Breast epithelium (tissue), 4 donors: ENCODE data around the gene DUSP8. TPM values are rescaled to one million over a fixed set of nuclear protein-coding genes. Genes with fewer than 3 reads are reported as not detected.
A peak's percentile ranks its signal among the peaks of the same experiment; 100 is the strongest.

ENCODE experiments used
- DNase-seq, 2 donors: peaks; one replicate each; pipeline ENCODE4 v3.0.0-alpha.2; 2019; ENCODE audit warnings: low spot score in 2 of 2
- H3K27ac ChIP-seq, 2 donors: fragments of 200-600 bp; sonication (generic) in 1 of 2; one replicate each; pipeline ENCODE4 v1.5.1; 2016 to 2019; ENCODE audit warnings: mild to moderate bottlenecking in 1 of 2
- H3K27me3 ChIP-seq, 2 donors: fragments of 200-600 bp; sonication (generic) in 1 of 2; one replicate each; pipeline versions ENCODE4 v1.5.1 to v1.6.0; 2017 to 2019; ENCODE audit warnings: control low read depth in 1 of 2, mild to moderate bottlenecking in 1 of 2
- H3K36me3 ChIP-seq: fragments of 200-600 bp; one replicate; pipeline ENCODE4 v1.5.1; 2019
- H3K4me1 ChIP-seq, 2 donors: fragments of 200-600 bp; sonication (generic); one replicate each; pipeline ENCODE4 v1.5.1; 2016 to 2019; ENCODE audit warnings: control low read depth in 1 of 2
- H3K4me3 ChIP-seq, 3 donors: fragments of 200-600 bp; sonication (generic); 1 replicate in 2 of 3; 2 replicates in 1 of 3; pipeline ENCODE4 v1.5.1; 2016 to 2019; ENCODE audit warnings: mild to moderate bottlenecking in 3 of 3, moderate library complexity in 2 of 3
- H3K9me3 ChIP-seq, 2 donors: fragments of 200-600 bp; sonication (generic) in 1 of 2; one replicate each; pipeline ENCODE4 v1.5.1; 2016 to 2019; ENCODE audit warnings: control low read depth in 1 of 2
- CTCF ChIP-seq, 3 donors: fragments of 450-650 bp; IDR thresholded peaks; one replicate each; pipeline ENCODE4 v1.5.1; 2016 to 2017; ENCODE audit warnings: antibody characterized with exemption in 3 of 3, mild to moderate bottlenecking in 3 of 3, moderate library complexity in 3 of 3
- POLR2A ChIP-seq: fragments of 450-650 bp; IDR thresholded peaks from one replicate; pipeline ENCODE4 v1.6.1; 2016; ENCODE audit warnings: antibody characterized with exemption, mild to moderate bottlenecking, moderate library complexity
- POLR2AphosphoS5 ChIP-seq, 3 donors: sonication (generic); formaldehyde crosslinking; IDR thresholded peaks; one replicate each; pipeline ENCODE4 v1.6.1; 2017; ENCODE audit warnings: antibody characterized with exemption in 3 of 3
- intact Hi-C: fragments of 100-400 bp; cut with DNase I; formaldehyde crosslinking; loops from one replicate; pipeline ENCODE4 v1.15.1; 2023; ENCODE audit warnings: low total_unique reads
- total RNA-seq, 3 donors: library from RNA; depleted of rRNA; stranded (reverse); fragments of >200 nt; gene quantifications; one replicate each; pipeline ENCODE4 v1.1.0, GENCODE V29; 2016

Gene DUSP8
- total RNA-seq, 3 donors from 2014 or later = 0.80 to 2.9 (median 1.6) TPM

- H3K27ac ChIP-seq = peak overlapping the region in 1 of 2 donors; percentile 92
- peaks cover 0 to 15% of the 10 kb centered on the region in 2 donors for H3K27me3 ChIP-seq
- H3K4me1 ChIP-seq = peaks cover 0 to 7% of the 10 kb centered on the region in 2 donors
- TF ChIP-seq CTCF (IDR thresholded peaks at IDR 0.05) (peak in 2 of 3 donors; percentile 23 to 44), POLR2AphosphoS5 (IDR thresholded peaks at IDR 0.05) (no peak)
- H3K4me3 ChIP-seq = peak overlapping the region in 2 of 3 donors; percentile 60 to 77
- intact Hi-C loops = no loop called here
- no peaks in the 10 kb centered on the region for H3K36me3 ChIP-seq
- DNase-seq = no peak
- peaks cover 0 to 9% of the 10 kb centered on the region in 2 donors for H3K9me3 ChIP-seq
These were observed 2.8 kb upstream of the DUSP8 start for GRCh38 chr11:1574933-1575242.

GRCh38 chr11:1574238-1574932, 2.3 kb upstream of the DUSP8 start:
- H3K27ac ChIP-seq = peak overlapping the region; percentile 75 to 92
- TF ChIP-seq CTCF (IDR thresholded peaks at IDR 0.05) = peak in 1 of 3 donors; percentile 89
- no peak for TF ChIP-seq POLR2A
- peaks cover 0 to 15% of the 10 kb centered on the region in 2 donors for H3K27me3 ChIP-seq
- H3K36me3 ChIP-seq = no peaks in the 10 kb centered on the region
- peak in 1 of 2 donors; percentile 36 for DNase-seq
- intact Hi-C loops = no loop called here
- H3K4me3 ChIP-seq = peak overlapping the region; percentile 1 to 77 (median 60)
- peaks cover 0 to 7% of the 10 kb centered on the region in 2 donors for H3K4me1 ChIP-seq
- H3K9me3 ChIP-seq = peaks cover 0 to 9% of the 10 kb centered on the region in 2 donors

- Histone ChIP-seq H3K4me1 (peaks cover 0 to 7% of the 10 kb centered on the region in 2 donors), H3K4me3 (peak overlapping the region in 2 of 3 donors; percentile 60 to 77), H3K36me3 (no peaks in the 10 kb centered on the region), H3K9me3 (peaks cover 0 to 9% of the 10 kb centered on the region in 2 donors), H3K27ac (peak overlapping the region; percentile 75 to 92), H3K27me3 (peaks cover 0 to 15% of the 10 kb centered on the region in 2 donors)
- TF ChIP-seq CTCF (IDR thresholded peaks at IDR 0.05) = no peak
- TF ChIP-seq POLR2A = no peak
- TF ChIP-seq POLR2AphosphoS5 (IDR thresholded peaks at IDR 0.05) = no peak
- intact Hi-C loops = no loop called here
- peak in 1 of 2 donors; percentile 71 for DNase-seq
These were observed 1.8 kb upstream of the DUSP8 start for GRCh38 chr11:1573903-1574237.

GRCh38 chr11:1573077-1573902, 1.2 kb upstream of the DUSP8 start:
- Histone ChIP-seq H3K4me3 (peak overlapping the region; percentile 40 to 77 (median 60)), H3K9me3 (peaks cover 0 to 4% of the 10 kb centered on the region in 2 donors), H3K27me3 (peaks cover 0 to 15% of the 10 kb centered on the region in 2 donors), H3K4me1 (peaks cover 0 to 7% of the 10 kb centered on the region in 2 donors), H3K36me3 (no peaks in the 10 kb centered on the region), H3K27ac (peak overlapping the region; percentile 75 to 92)
- no peak for TF ChIP-seq POLR2A
- TF ChIP-seq POLR2AphosphoS5 (IDR thresholded peaks at IDR 0.05) = no peak
- no peak for TF ChIP-seq CTCF (IDR thresholded peaks at IDR 0.05)
- intact Hi-C loops = no loop called here
- DNase-seq = peak in 1 of 2 donors; percentile 47

- intact Hi-C loops = no loop called here
- peaks cover 0 to 7% of the 10 kb centered on the region in 2 donors for H3K4me1 ChIP-seq
- no peaks in the 10 kb centered on the region for H3K36me3 ChIP-seq
These were observed 293 bp downstream of the DUSP8 start for GRCh38 chr11:1571760-1572196.

More at GRCh38 chr11:1571760-1572196, 293 bp downstream of the DUSP8 start:
- TF ChIP-seq CTCF (IDR thresholded peaks at IDR 0.05) = no peak
- no peak for TF ChIP-seq POLR2AphosphoS5 (IDR thresholded peaks at IDR 0.05)
- TF ChIP-seq POLR2A = no peak
- DNase-seq = no peak
- H3K9me3 ChIP-seq = no peaks in the 10 kb centered on the region
- peaks cover 0 to 15% of the 10 kb centered on the region in 2 donors for H3K27me3 ChIP-seq
- peak overlapping the region; percentile 50 to 77 (median 61) for H3K4me3 ChIP-seq
- H3K27ac ChIP-seq = peak overlapping the region; percentile 72 to 75
